ENCODE results near the gene SEMA5A. TPM values are rescaled to one million over a fixed set of nuclear protein-coding genes. Genes with fewer than 3 reads are reported as not detected.

SEMA5A gene
- total RNA-seq, 1 experiment from 2014 or later = 0.15 TPM

- intact Hi-C loops (cut with micrococcal nuclease; ENCODE audit: unreplicated experiment) = no loop called here
- CTCF ChIA-PET = no interaction called here
These were observed 171.8 kb downstream of the SEMA5A start for GRCh38 chr5:9374025-9374424.

GRCh38 chr5:9373571-9373970 is 172.3 kb downstream of the SEMA5A start:
- in situ Hi-C loops (cut with HindIII; ENCODE audit: low pct_unique_long_range_greater_than_20kb, low sequenced_read_pairs) = no loop called here
- no peaks in the 10 kb centered on the region for H3K36me3 ChIP-seq (ENCODE audit: control insufficient read depth, insufficient read depth, low read length)
- no peaks in the 10 kb centered on the region for H3K9me3 ChIP-seq (ENCODE audit: control insufficient read depth, insufficient read depth, low read depth, low read length)
- H3K4me1 ChIP-seq (ENCODE audit: control insufficient read depth, insufficient read depth, low read length) = no peaks in the 10 kb centered on the region
- TF ChIP-seq, protein P1, sequence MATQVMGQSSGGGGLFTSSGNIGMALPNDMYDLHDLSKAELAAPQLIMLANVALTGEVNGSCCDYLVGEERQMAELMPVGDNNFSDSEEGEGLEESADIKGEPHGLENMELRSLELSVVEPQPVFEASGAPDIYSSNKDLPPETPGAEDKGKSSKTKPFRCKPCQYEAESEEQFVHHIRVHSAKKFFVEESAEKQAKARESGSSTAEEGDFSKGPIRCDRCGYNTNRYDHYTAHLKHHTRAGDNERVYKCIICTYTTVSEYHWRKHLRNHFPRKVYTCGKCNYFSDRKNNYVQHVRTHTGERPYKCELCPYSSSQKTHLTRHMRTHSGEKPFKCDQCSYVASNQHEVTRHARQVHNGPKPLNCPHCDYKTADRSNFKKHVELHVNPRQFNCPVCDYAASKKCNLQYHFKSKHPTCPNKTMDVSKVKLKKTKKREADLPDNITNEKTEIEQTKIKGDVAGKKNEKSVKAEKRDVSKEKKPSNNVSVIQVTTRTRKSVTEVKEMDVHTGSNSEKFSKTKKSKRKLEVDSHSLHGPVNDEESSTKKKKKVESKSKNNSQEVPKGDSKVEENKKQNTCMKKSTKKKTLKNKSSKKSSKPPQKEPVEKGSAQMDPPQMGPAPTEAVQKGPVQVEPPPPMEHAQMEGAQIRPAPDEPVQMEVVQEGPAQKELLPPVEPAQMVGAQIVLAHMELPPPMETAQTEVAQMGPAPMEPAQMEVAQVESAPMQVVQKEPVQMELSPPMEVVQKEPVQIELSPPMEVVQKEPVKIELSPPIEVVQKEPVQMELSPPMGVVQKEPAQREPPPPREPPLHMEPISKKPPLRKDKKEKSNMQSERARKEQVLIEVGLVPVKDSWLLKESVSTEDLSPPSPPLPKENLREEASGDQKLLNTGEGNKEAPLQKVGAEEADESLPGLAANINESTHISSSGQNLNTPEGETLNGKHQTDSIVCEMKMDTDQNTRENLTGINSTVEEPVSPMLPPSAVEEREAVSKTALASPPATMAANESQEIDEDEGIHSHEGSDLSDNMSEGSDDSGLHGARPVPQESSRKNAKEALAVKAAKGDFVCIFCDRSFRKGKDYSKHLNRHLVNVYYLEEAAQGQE (IDR thresholded peaks at IDR 0.05; ENCODE audit: insufficient read depth in 1 of 2, low read depth in 2 of 2, low read length in 1 of 2) = no peak
- TF ChIP-seq SIN3A (IDR thresholded peaks at IDR 0.05; ENCODE audit: borderline replicate concordance, insufficient read depth, low read depth, low read length) = no peak
- TF ChIP-seq TCF7L2 (IDR thresholded peaks at IDR 0.05; ENCODE audit: low read depth, low read length) = no peak
- no peak for TF ChIP-seq CTCF (IDR thresholded peaks at IDR 0.05)
- TF ChIP-seq POLR2AphosphoS5 (IDR thresholded peaks at IDR 0.05; ENCODE audit: low read depth, low read length) = no peak
- POLR2A ChIA-PET = no interaction called here
- intact Hi-C loops (cut with micrococcal nuclease; ENCODE audit: unreplicated experiment) = no loop called here
- H3K27me3 ChIP-seq (ENCODE audit: control insufficient read depth, insufficient read depth, low read length) = no peaks in the 10 kb centered on the region
- CTCF ChIA-PET = no interaction called here
- no peak overlapping the region for H3K27ac ChIP-seq (ENCODE audit: low read length)
- ATAC-seq (no peak), DNase-seq (ENCODE audit: low read depth, low spot score) (no peak)
- no TSS peak for BruUV-seq (replicated peaks)
- no peak overlapping the region for H3K4me3 ChIP-seq (ENCODE audit: low read depth in 2 of 2, low read length in 2 of 2)

More at GRCh38 chr5:9374025-9374424, 171.8 kb downstream of the SEMA5A start:
- DNase-seq (ENCODE audit: low read depth, low spot score) = no peak
- H3K27ac ChIP-seq (ENCODE audit: low read length) = no peak overlapping the region
- in situ Hi-C loops (cut with HindIII; ENCODE audit: low pct_unique_long_range_greater_than_20kb, low sequenced_read_pairs) = no loop called here
- H3K4me3 ChIP-seq (ENCODE audit: low read depth in 2 of 2, low read length in 2 of 2) = no peak overlapping the region
- no peak for TF ChIP-seq POLR2AphosphoS5 (IDR thresholded peaks at IDR 0.05; ENCODE audit: low read depth, low read length)
- TF ChIP-seq TCF7L2 (IDR thresholded peaks at IDR 0.05; ENCODE audit: low read depth, low read length) = no peak
- TF ChIP-seq, protein P1 (IDR thresholded peaks at IDR 0.05; ENCODE audit: insufficient read depth in 1 of 2, low read depth in 2 of 2, low read length in 1 of 2) = no peak
- no peak for TF ChIP-seq SIN3A (IDR thresholded peaks at IDR 0.05; ENCODE audit: borderline replicate concordance, insufficient read depth, low read depth, low read length)
- TF ChIP-seq CTCF (IDR thresholded peaks at IDR 0.05) = no peak
- no peaks in the 10 kb centered on the region for H3K36me3 ChIP-seq (ENCODE audit: control insufficient read depth, insufficient read depth, low read length)
- BruUV-seq (replicated peaks) = no TSS peak
- no peak for ATAC-seq
- no peaks in the 10 kb centered on the region for H3K27me3 ChIP-seq (ENCODE audit: control insufficient read depth, insufficient read depth, low read length)
- H3K9me3 ChIP-seq (ENCODE audit: control insufficient read depth, insufficient read depth, low read depth, low read length) = no peaks in the 10 kb centered on the region
- H3K4me1 ChIP-seq (ENCODE audit: control insufficient read depth, insufficient read depth, low read length) = no peaks in the 10 kb centered on the region
- POLR2A ChIA-PET = no interaction called here
